Stimulated activated CD8-positive, alpha-beta memory T cell treated with anti-CD3 and anti-CD28 coated beads, Interleukin-12 subunit alpha, Interleukin-12 subunit beta, amount 100 ng/mL, for 24 hours (primary cell): Measurements from ENCODE around the gene INSIG1.

ENCODE experiments used
- DNase-seq: peaks from one replicate; pipeline ENCODE4 v3.0.0-alpha.2; 2020; ENCODE audit errors: extremely low read depth

The INSIG1 gene

GRCh38 chr7:155327590-155328320, 30.1 kb downstream of the INSIG1 start:
- DNase-seq: no peak

GRCh38 chr7:155329225-155329624, 31.5 kb downstream of the INSIG1 start:
- DNase-seq: no peak

GRCh38 chr7:155331396-155331795, 33.7 kb downstream of the INSIG1 start:
- DNase-seq: no peak

- no peak for DNase-seq
Measured at GRCh38 chr7:155333346-155334234, 35.9 kb downstream of the INSIG1 start.

- no peak for DNase-seq
Measured at GRCh38 chr7:155336812-155337602, 39.3 kb downstream of the INSIG1 start.

- DNase-seq: no peak
Measured at GRCh38 chr7:155337946-155338631, 40.4 kb downstream of the INSIG1 start.

- no peak for DNase-seq
Measured at GRCh38 chr7:155338632-155339320, 41.1 kb downstream of the INSIG1 start.

- DNase-seq: no peak
Measured at GRCh38 chr7:155339474-155339873, 41.8 kb downstream of the INSIG1 start.

GRCh38 chr7:155340071-155340531, 42.4 kb downstream of the INSIG1 start:
- DNase-seq: no peak

- no peak for DNase-seq
Measured at GRCh38 chr7:155340721-155341120, 43.0 kb downstream of the INSIG1 start.

GRCh38 chr7:155341463-155341983, 43.8 kb downstream of the INSIG1 start:
- no peak for DNase-seq

- DNase-seq: no peak
Measured at GRCh38 chr7:155342313-155342712, 44.6 kb downstream of the INSIG1 start.

GRCh38 chr7:155343150-155343549, 45.5 kb downstream of the INSIG1 start:
- no peak for DNase-seq

- DNase-seq: no peak
Measured at GRCh38 chr7:155343661-155344121, 46.0 kb downstream of the INSIG1 start.

GRCh38 chr7:155344270-155344617, 46.6 kb downstream of the INSIG1 start:
- DNase-seq: no peak

- peak; percentile 36 for DNase-seq
Measured at GRCh38 chr7:155344618-155345433, 47.1 kb downstream of the INSIG1 start.

- no peak for DNase-seq
Measured at GRCh38 chr7:155345490-155345889, 47.8 kb downstream of the INSIG1 start.

GRCh38 chr7:155346285-155346684, 48.6 kb downstream of the INSIG1 start:
- no peak for DNase-seq

- DNase-seq: no peak
Measured at GRCh38 chr7:155348806-155349205, 51.1 kb downstream of the INSIG1 start.
